Naive B cell (primary cell): Measurements from ENCODE around the gene SMURF1. TPM values are rescaled to one million over a fixed set of nuclear protein-coding genes. Genes with fewer than 3 reads are reported as not detected.

Source experiments
- ATAC-seq, 2 donors: fragments of 150-1000 bp; cut with Tn5 transposase; 2 replicates each; pipeline ENCODE4 v1.10.0; 2021; ENCODE audit warnings: low read depth in 2 of 2, mild to moderate bottlenecking in 2 of 2, moderate library complexity in 2 of 2
- DNase-seq: peaks from one replicate; pipeline ENCODE4 v3.0.0; 2022
- H3K27ac Mint-ChIP-seq, 6 donors: one replicate each; pipeline ENCODE4 v1.8.0; 2020 to 2022; ENCODE audit warnings: mild to moderate bottlenecking in 6 of 6, mixed read lengths in 6 of 6, moderate library complexity in 5 of 6, inconsistent platforms in 2 of 6
- H3K27me3 Mint-ChIP-seq, 3 donors: one replicate each; pipeline ENCODE4 v1.8.0; 2021 to 2022; ENCODE audit warnings: mixed read lengths in 3 of 3, mild to moderate bottlenecking in 1 of 3
- H3K36me3 Mint-ChIP-seq, 2 donors: one replicate each; pipeline ENCODE4 v1.8.0; 2020 to 2022; ENCODE audit warnings: mixed read lengths in 2 of 2, inconsistent platforms in 1 of 2, mild to moderate bottlenecking in 1 of 2
- H3K4me1 Mint-ChIP-seq, 3 donors: one replicate each; pipeline ENCODE4 v1.8.0; 2020 to 2022; ENCODE audit warnings: mixed read lengths in 3 of 3, inconsistent platforms in 1 of 3, mild to moderate bottlenecking in 1 of 3, moderate library complexity in 1 of 3
- H3K4me3 Mint-ChIP-seq, 8 donors: one replicate each; pipeline ENCODE4 v1.8.0; 2020 to 2022; ENCODE audit warnings: mild to moderate bottlenecking in 8 of 8, mixed read lengths in 8 of 8, moderate library complexity in 8 of 8, inconsistent platforms in 2 of 8
- H3K9me3 Mint-ChIP-seq, 7 donors: one replicate each; pipeline ENCODE4 v1.8.0; 2020 to 2022; ENCODE audit warnings: mixed read lengths in 7 of 7, mild to moderate bottlenecking in 5 of 7, inconsistent platforms in 2 of 7, moderate library complexity in 1 of 7
- polyA plus RNA-seq, 6 donors: library from polyadenylated mRNA; unstranded; fragments of 300-500 nt; fragmentation: Illumina TruSeq; gene quantifications; one replicate each; pipeline ENCODE4 v1.2.3, GENCODE V29; 2021; ENCODE audit warnings: low read depth in 6 of 6

The SMURF1 gene
- polyA plus RNA-seq, 6 donors from 2014 or later, result 0.82 to 3.3 (median 1.7) TPM

DNA sequence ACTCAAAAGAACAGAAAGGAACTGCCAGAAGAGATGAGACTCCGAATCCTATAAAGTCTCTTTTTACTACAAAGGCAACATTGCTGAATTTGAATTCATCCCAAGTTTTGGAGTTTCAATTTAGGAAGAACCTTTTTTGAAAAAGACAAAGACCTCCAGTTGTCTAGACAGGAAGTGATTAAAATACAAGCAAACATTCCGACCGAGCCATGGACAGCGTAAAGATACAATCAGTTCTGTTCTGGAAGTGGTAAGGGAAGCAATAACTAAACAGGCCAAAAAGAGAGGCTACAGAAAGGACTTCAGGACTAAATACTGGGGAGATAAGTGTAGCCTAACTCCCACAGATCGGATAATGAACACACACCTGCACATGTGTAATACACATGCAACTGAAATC, 101.0 kb downstream of the SMURF1 start:
- H3K27me3 Mint-ChIP-seq, result no peaks in the 10 kb centered on the region
- no peaks in the 10 kb centered on the region for H3K9me3 Mint-ChIP-seq
- peak overlapping the region in 2 of 6 donors; percentile 11 to 39 for H3K27ac Mint-ChIP-seq
- no peak for ATAC-seq
- peaks cover 17 to 33% of the 10 kb centered on the region in 2 donors for H3K36me3 Mint-ChIP-seq
- no peak overlapping the region for H3K4me3 Mint-ChIP-seq
- DNase-seq, result no peak
- H3K4me1 Mint-ChIP-seq, result peaks cover 0 to 7% (median 4%) of the 10 kb centered on the region in 3 donors

- Mint-ChIP-seq H3K9me3 (no peaks in the 10 kb centered on the region), H3K4me1 (peaks cover 0 to 7% (median 4%) of the 10 kb centered on the region in 3 donors), H3K27ac (peak overlapping the region in 2 of 6 donors; percentile 24 to 39), H3K36me3 (peaks cover 21 to 33% of the 10 kb centered on the region in 2 donors), H3K4me3 (no peak overlapping the region), H3K27me3 (no peaks in the 10 kb centered on the region)
- ATAC-seq, result no peak
- no peak for DNase-seq
Observed at GRCh38 chr7:99041526-99041925, 102.4 kb downstream of the SMURF1 start.

GRCh38 chr7:99040104-99040958, 103.6 kb downstream of the SMURF1 start:
- Mint-ChIP-seq H3K4me1 (peaks cover 0 to 7% (median 4%) of the 10 kb centered on the region in 3 donors), H3K4me3 (no peak overlapping the region), H3K27ac (peak overlapping the region in 1 of 6 donors; percentile 42), H3K9me3 (no peaks in the 10 kb centered on the region), H3K27me3 (no peaks in the 10 kb centered on the region), H3K36me3 (peaks cover 12 to 39% of the 10 kb centered on the region in 2 donors)
- DNase-seq, result peak; percentile 41
- ATAC-seq, result peak; percentile 63 to 67

GRCh38 chr7:99039384-99039891, 104.5 kb downstream of the SMURF1 start:
- no peak for DNase-seq
- Mint-ChIP-seq H3K9me3 (no peaks in the 10 kb centered on the region), H3K27ac (peak overlapping the region in 1 of 6 donors; percentile 57), H3K4me3 (no peak overlapping the region), H3K4me1 (peaks cover 0 to 7% (median 4%) of the 10 kb centered on the region in 3 donors), H3K36me3 (peaks cover 11 to 37% of the 10 kb centered on the region in 2 donors), H3K27me3 (no peaks in the 10 kb centered on the region)
- ATAC-seq, result no peak

GRCh38 chr7:99038086-99038855, 105.6 kb downstream of the SMURF1 start:
- H3K4me1 Mint-ChIP-seq, result peaks cover 0 to 7% (median 4%) of the 10 kb centered on the region in 3 donors
- DNase-seq, result no peak
- H3K36me3 Mint-ChIP-seq, result peaks cover 11 to 26% of the 10 kb centered on the region in 2 donors
- H3K27me3 Mint-ChIP-seq, result no peaks in the 10 kb centered on the region
- ATAC-seq, result no peak
- H3K27ac Mint-ChIP-seq, result peak overlapping the region in 1 of 6 donors; percentile 81
- peak overlapping the region in 1 of 8 donors; percentile 12 for H3K4me3 Mint-ChIP-seq
- no peaks in the 10 kb centered on the region for H3K9me3 Mint-ChIP-seq

DNA sequence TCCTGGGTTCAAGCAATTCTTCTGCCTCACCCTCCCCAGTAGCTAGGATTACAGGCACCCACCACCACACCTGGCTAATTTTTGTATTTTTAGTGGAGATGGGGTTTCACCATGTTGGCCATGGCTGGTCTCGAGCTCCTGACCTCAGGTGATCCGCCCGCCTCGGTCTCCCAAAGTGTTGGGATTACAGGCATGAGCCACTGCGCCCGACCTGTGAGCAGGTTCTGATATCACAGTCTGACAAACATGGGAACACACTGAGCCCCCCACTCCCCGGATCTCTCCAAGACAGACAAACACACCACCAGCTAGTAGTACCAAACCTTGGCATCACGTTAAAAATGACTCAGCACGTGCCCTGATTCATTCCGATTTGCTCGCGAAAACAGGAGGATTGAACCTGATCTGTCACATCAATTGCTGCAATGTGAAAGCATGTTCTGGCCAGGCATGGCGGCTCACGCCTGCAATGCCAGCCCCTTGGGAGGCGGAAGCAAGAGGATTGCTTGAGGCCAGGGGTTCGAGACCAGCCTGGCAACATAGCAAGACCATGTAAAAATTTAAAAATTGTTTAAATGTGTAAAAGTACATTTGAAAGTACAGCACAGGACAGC, 106.5 kb downstream of the SMURF1 start:
- Mint-ChIP-seq H3K9me3 (no peaks in the 10 kb centered on the region), H3K4me1 (peaks cover 0 to 7% (median 4%) of the 10 kb centered on the region in 3 donors), H3K27me3 (no peaks in the 10 kb centered on the region), H3K27ac (no peak overlapping the region), H3K36me3 (peaks cover 11 to 23% of the 10 kb centered on the region in 2 donors), H3K4me3 (peak overlapping the region in 1 of 8 donors; percentile 41)
- DNase-seq (no peak), ATAC-seq (no peak)

DNA sequence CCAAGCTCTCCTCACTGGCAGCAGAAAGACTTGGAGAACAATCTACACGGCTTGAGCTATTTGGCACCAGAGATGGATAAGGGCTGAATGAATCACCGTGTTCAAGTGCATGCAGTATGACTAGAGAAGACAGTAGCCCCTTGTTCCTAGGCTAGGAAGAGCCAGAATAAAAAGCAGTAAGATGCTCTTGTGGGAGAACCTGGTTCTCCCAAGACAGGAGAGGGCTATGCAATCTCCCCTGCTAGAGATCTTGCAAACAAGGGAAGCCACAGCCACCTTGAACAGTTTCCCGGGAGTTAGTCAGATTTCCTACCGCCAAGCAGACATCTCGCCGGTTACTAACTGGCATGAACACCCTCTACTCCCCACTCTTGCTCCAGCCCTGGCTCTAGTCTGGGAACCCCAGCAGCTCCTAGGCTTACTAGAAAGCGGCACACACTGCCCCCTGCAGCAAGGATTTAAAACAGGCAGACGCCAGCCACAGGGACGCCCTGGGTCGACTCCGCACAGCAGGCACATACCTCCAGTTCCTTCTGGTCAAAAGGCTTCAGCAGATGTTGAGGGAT, 107.3 kb downstream of the SMURF1 start:
- Mint-ChIP-seq H3K9me3 (no peaks in the 10 kb centered on the region), H3K27me3 (no peaks in the 10 kb centered on the region), H3K27ac (peak overlapping the region in 1 of 6 donors; percentile 62), H3K4me3 (no peak overlapping the region), H3K36me3 (peaks cover 11 to 23% of the 10 kb centered on the region in 2 donors), H3K4me1 (peaks cover 0 to 7% (median 4%) of the 10 kb centered on the region in 3 donors)
- DNase-seq (no peak), ATAC-seq (no peak)

GRCh38 chr7:99035723-99036545, 108.0 kb downstream of the SMURF1 start:
- no peak for ATAC-seq

GRCh38 chr7:99034932-99035722, 108.8 kb downstream of the SMURF1 start:
- no peak for DNase-seq
- no peak for ATAC-seq
- peak overlapping the region in 1 of 8 donors; percentile 56 for H3K4me3 Mint-ChIP-seq
- peak overlapping the region in 2 of 6 donors; percentile 22 to 54 for H3K27ac Mint-ChIP-seq
- H3K27me3 Mint-ChIP-seq, result no peaks in the 10 kb centered on the region
- H3K36me3 Mint-ChIP-seq, result peaks cover 14 to 17% of the 10 kb centered on the region in 2 donors
- H3K9me3 Mint-ChIP-seq, result no peaks in the 10 kb centered on the region
- peaks cover 0 to 4% (median 1%) of the 10 kb centered on the region in 3 donors for H3K4me1 Mint-ChIP-seq

More at GRCh38 chr7:99035723-99036545, 108.0 kb downstream of the SMURF1 start:
- Mint-ChIP-seq H3K4me1 (peaks cover 0 to 7% (median 4%) of the 10 kb centered on the region in 3 donors), H3K9me3 (no peaks in the 10 kb centered on the region), H3K27ac (peak overlapping the region in 4 of 6 donors; percentile 4 to 62 (median 57)), H3K4me3 (peak overlapping the region in 1 of 8 donors; percentile 56), H3K36me3 (peaks cover 17 to 23% of the 10 kb centered on the region in 2 donors), H3K27me3 (no peaks in the 10 kb centered on the region)
- DNase-seq, result no peak

DNA sequence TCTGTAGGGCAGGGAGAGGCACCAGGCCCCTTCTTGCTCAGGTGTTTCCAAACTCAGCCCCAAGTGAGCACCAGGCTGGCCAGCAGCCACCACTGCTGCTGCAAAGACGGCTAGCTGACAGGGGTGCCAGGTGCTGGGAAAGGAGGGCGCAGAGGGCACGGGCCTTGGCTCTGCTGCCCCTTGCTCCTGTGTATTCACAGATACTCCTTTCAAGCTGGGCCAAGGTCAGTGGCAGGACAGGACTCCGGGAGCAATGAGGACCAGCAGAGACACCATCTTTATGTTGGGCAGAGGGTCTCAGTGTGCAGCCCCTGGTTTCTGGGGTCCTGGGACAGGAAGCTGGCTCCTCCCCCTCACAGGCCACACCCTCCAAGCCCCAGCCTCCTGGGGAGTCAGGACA, 110.1 kb downstream of the SMURF1 start:
- DNase-seq, result no peak
- no peaks in the 10 kb centered on the region for H3K9me3 Mint-ChIP-seq
- peaks cover 11 to 14% of the 10 kb centered on the region in 2 donors for H3K36me3 Mint-ChIP-seq
- no peaks in the 10 kb centered on the region for H3K27me3 Mint-ChIP-seq
- no peak for ATAC-seq
- no peaks in the 10 kb centered on the region for H3K4me1 Mint-ChIP-seq
- no peak overlapping the region for H3K27ac Mint-ChIP-seq
- no peak overlapping the region for H3K4me3 Mint-ChIP-seq

GRCh38 chr7:99032928-99033327, 111.0 kb downstream of the SMURF1 start:
- no peaks in the 10 kb centered on the region for H3K4me1 Mint-ChIP-seq
- no peaks in the 10 kb centered on the region for H3K27me3 Mint-ChIP-seq
- peaks cover 11 to 16% of the 10 kb centered on the region in 2 donors for H3K36me3 Mint-ChIP-seq
- H3K27ac Mint-ChIP-seq, result peak overlapping the region in 1 of 6 donors; percentile 42
- ATAC-seq, result no peak
- DNase-seq, result no peak
- no peak overlapping the region for H3K4me3 Mint-ChIP-seq
- H3K9me3 Mint-ChIP-seq, result no peaks in the 10 kb centered on the region
